ENCODE results near the gene SREK1IP1. TPM values are rescaled to one million over a fixed set of nuclear protein-coding genes. Genes with fewer than 3 reads are reported as not detected.

SREK1IP1 gene
- total RNA-seq (10 to 100 TPM; 17.1 to 18.2 TPM), polyA plus RNA-seq (ENCODE audit: insufficient read length in 6 of 6) (10 to 100 TPM; 22.3 to 27.2 (median 23.2) TPM)
- long read RNA-seq, donor 1, full-length matches to known transcripts: 69 of 88 reads
- long read RNA-seq, donor 1, partial matches to known transcripts: 19 of 88 reads
- long read RNA-seq, donor 1, other reads (novel, unspliced or antisense): 0 of 88 reads
- long read RNA-seq, donor 2, full-length matches to known transcripts: 31 of 47 reads
- long read RNA-seq, donor 2, partial matches to known transcripts: 16 of 47 reads
- long read RNA-seq, donor 2, other reads (novel, unspliced or antisense): 0 of 47 reads
- long read RNA-seq, donor 3, full-length matches to known transcripts: 43 of 120 reads
- long read RNA-seq, donor 3, partial matches to known transcripts: 48 of 120 reads
- long read RNA-seq, donor 3, other reads (novel, unspliced or antisense): 29 of 120 reads
- long read RNA-seq, donor 4, full-length matches to known transcripts: 18 of 40 reads
- long read RNA-seq, donor 4, partial matches to known transcripts: 20 of 40 reads
- long read RNA-seq, donor 4, other reads (novel, unspliced or antisense): 2 of 40 reads
- long read RNA-seq, donor 5, full-length matches to known transcripts: 47 of 62 reads
- long read RNA-seq, donor 5, partial matches to known transcripts: 15 of 62 reads
- long read RNA-seq, donor 5, other reads (novel, unspliced or antisense): 0 of 62 reads
- long read RNA-seq, donor 6, full-length matches to known transcripts: 47 of 144 reads
- long read RNA-seq, donor 6, partial matches to known transcripts: 85 of 144 reads
- long read RNA-seq, donor 6, other reads (novel, unspliced or antisense): 12 of 144 reads
- long read RNA-seq, donor 7, full-length matches to known transcripts: 42 of 143 reads
- long read RNA-seq, donor 7, partial matches to known transcripts: 76 of 143 reads
- long read RNA-seq, donor 7, other reads (novel, unspliced or antisense): 25 of 143 reads
- long read RNA-seq, donor 8, full-length matches to known transcripts: 39 of 132 reads
- long read RNA-seq, donor 8, partial matches to known transcripts: 78 of 132 reads
- long read RNA-seq, donor 8, other reads (novel, unspliced or antisense): 15 of 132 reads
- long read RNA-seq, donor 9: 0 reads
- long read RNA-seq, donor 10, full-length matches to known transcripts: 9 of 17 reads
- long read RNA-seq, donor 10, partial matches to known transcripts: 7 of 17 reads
- long read RNA-seq, donor 10, other reads (novel, unspliced or antisense): 1 of 17 reads
- long read RNA-seq, donor 11, full-length matches to known transcripts: 26 of 41 reads
- long read RNA-seq, donor 11, partial matches to known transcripts: 15 of 41 reads
- long read RNA-seq, donor 11, other reads (novel, unspliced or antisense): 0 of 41 reads
- long read RNA-seq, donor 12, full-length matches to known transcripts: 41 of 64 reads
- long read RNA-seq, donor 12, partial matches to known transcripts: 23 of 64 reads
- long read RNA-seq, donor 12, other reads (novel, unspliced or antisense): 0 of 64 reads

DNA sequence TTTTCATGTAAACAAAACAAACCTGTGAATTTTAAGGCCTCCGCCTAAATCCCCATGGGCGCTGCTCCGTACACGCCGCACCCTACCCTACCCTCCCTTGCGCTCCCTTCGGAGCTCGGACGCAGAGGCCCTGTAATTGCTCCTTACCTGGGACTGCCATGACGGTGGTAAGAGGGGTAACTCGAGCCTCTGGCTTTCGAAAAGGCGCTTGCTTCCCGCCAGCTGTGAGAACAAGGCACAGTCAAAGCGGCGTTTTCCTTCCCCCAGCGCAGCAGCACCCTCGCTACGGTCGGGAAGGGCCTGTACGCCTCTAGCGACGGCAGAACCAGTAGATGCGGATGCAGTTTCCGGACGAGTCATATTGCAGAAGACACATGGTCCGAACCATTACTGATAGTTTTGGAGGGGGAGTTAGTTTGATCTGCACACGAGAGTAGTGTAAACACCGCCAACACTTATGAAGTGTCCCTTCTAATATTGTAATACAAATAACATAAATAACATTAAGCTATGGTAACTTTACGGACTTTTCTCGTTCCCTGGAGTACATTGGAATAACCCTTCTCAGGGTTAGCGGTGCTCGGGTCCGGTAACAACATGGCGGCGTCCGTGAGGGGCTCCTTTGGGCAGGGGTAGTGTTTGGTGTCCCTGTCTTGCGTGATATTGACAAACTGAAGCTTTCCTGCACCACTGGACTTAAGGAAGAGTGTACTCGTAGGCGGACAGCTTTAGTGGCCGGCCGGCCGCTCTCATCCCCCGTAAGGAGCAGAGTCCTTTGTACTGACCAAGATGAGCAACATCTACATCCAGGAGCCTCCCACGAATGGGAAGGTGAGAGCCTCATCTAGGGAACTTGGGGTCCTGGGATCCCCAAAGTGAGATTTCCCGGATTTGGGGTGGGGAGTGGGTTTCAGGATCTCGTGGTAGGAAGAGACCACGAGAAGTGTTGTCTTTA lies at the start of gene SREK1IP1, which contains the start of gene CWC27:
SREK1IP1 (minus strand) TSS at position 334 of the 955 bp plus-strand sequence; CDS start at position 160, 174 bp downstream.
CWC27 (plus strand) TSS at position 573 of the 955 bp plus-strand sequence; CDS start at position 790, 217 bp downstream.
- Histone ChIP-seq H3K36me3 (peaks cover 0 to 9% of the 10 kb centered on the region in 2 donors), H3K27ac (peak within 1 kb of the TSS; percentile 84 to 90), H3K9me3 (no peaks in the 10 kb centered on the region), H3K27me3 (no peaks in the 10 kb centered on the region), H3K4me1 (peaks cover 22 to 41% of the 10 kb centered on the region in 2 donors), H3K4me3 (peak within 1 kb of the TSS; percentile 84 to 89)
- TF ChIP-seq, protein P1, sequence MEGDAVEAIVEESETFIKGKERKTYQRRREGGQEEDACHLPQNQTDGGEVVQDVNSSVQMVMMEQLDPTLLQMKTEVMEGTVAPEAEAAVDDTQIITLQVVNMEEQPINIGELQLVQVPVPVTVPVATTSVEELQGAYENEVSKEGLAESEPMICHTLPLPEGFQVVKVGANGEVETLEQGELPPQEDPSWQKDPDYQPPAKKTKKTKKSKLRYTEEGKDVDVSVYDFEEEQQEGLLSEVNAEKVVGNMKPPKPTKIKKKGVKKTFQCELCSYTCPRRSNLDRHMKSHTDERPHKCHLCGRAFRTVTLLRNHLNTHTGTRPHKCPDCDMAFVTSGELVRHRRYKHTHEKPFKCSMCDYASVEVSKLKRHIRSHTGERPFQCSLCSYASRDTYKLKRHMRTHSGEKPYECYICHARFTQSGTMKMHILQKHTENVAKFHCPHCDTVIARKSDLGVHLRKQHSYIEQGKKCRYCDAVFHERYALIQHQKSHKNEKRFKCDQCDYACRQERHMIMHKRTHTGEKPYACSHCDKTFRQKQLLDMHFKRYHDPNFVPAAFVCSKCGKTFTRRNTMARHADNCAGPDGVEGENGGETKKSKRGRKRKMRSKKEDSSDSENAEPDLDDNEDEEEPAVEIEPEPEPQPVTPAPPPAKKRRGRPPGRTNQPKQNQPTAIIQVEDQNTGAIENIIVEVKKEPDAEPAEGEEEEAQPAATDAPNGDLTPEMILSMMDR (IDR thresholded peaks at IDR 0.05): no peak
- ATAC-seq (peak; percentile 99), DNase-seq (peak; percentile 87 to 91 (median 90))
- intact Hi-C loops (cut with DNase I): no loop called here

DNA sequence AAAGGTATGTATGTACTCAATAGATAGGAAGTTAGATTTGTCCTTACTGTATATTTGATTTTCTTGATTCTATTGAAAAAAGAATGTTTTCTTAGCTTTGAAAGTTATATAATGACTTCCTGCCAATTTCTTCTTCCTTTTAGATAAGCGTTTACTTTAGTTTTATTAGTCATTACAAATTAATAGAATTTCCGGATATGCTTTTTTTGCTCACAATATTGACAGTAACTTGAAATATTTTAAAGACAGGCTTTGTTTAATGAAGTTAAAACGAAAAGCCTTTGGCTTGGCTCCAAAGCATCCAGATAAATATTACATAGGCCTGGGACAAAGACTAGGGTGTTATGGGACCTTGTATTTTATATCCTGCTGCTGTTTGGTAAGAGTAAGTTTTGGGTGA lies 49.8 kb upstream of the SREK1IP1 start:
- DNase-seq (no peak), ATAC-seq (no peak)
- H3K36me3 ChIP-seq: no peaks in the 10 kb centered on the region
- H3K9me3 ChIP-seq: no peaks in the 10 kb centered on the region
- peaks cover 0 to 10% of the 10 kb centered on the region in 2 donors for H3K4me1 ChIP-seq
- H3K27ac ChIP-seq: no peak overlapping the region
- TF ChIP-seq, protein P1 (IDR thresholded peaks at IDR 0.05): no peak
- H3K27me3 ChIP-seq: no peaks in the 10 kb centered on the region
- intact Hi-C loops (cut with DNase I): no loop called here
- no peak overlapping the region for H3K4me3 ChIP-seq

DNA sequence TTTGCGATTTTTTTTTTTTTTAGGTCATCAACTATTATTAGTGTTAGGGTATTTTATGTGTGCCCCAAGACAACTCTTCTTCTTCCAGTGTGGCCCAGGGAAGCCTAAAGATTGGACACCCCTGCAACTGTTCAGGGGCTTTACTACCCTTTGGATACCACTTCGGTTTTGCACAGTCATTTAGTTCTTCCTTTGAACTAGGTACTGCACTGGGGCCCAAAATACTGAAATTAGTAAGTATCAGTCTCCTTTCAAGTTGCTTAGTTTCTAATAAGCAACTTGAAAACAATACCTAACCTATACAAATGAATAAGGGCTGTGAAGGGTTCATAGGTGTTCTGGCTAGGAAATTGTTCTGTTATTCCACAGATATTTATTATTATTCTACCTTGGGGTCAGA lies 45.6 kb upstream of the SREK1IP1 start:
- Histone ChIP-seq H3K4me1 (no peaks in the 10 kb centered on the region), H3K27me3 (no peaks in the 10 kb centered on the region), H3K36me3 (peaks cover 0 to 5% of the 10 kb centered on the region in 2 donors), H3K9me3 (no peaks in the 10 kb centered on the region), H3K4me3 (no peak overlapping the region), H3K27ac (no peak overlapping the region)
- DNase-seq: no peak
- intact Hi-C loops (cut with DNase I): no loop called here
- ATAC-seq: no peak
- TF ChIP-seq, protein P1 (IDR thresholded peaks at IDR 0.05): no peak

DNA sequence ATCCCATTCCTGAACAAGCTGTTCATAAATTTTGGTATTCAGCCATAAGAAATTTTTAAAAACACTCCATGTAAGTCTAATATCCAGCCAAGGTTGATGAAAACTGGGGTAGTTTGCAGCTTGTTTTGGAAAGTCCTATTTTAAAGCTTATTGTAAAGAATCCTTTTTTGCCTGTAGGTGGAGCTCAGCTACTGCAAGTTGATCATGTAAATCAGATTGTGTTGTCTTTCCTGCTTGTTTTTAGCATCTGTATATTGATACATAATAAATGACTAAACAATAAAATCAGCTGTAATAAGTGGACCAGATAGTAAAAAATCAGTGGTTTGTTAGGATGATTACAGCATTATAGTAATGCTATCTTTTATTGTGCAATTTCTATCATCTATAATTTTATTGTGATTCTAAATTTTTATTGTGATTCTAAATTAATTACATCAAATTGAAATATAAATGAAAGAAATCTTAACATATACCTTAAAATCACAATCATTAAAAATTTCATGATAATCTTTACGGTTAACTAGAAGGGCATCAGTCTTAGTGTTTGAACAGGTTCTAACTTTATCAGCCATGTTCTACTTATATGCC lies 42.7 kb upstream of the SREK1IP1 start:
- Histone ChIP-seq H3K9me3 (no peaks in the 10 kb centered on the region), H3K4me3 (no peak overlapping the region), H3K36me3 (peaks cover 0 to 10% of the 10 kb centered on the region in 2 donors), H3K4me1 (no peaks in the 10 kb centered on the region), H3K27me3 (no peaks in the 10 kb centered on the region), H3K27ac (no peak overlapping the region)
- DNase-seq (peak in 2 of 4 donors; percentile 35 to 66), ATAC-seq (peak; percentile 45)
- TF ChIP-seq, protein P1 (IDR thresholded peaks at IDR 0.05): peak; percentile 53 to 61
- intact Hi-C loops (cut with DNase I): no loop called here

Measured in left lung (tissue), 14 donors.